Suprapubic skin (tissue), 4 donors: ENCODE measurements around the gene BACH1. TPM values are rescaled to one million over a fixed set of nuclear protein-coding genes. Genes with fewer than 3 reads are reported as not detected.

Experiments used
- DNase-seq, 2 donors: peaks; one replicate each; pipeline ENCODE4 v3.0.0-alpha.2; 2019; ENCODE audit warnings: low spot score in 2 of 2
- H3K27ac ChIP-seq: fragments of 200-600 bp; sonication (generic); one replicate; pipeline ENCODE4 v1.5.1; 2019
- H3K27me3 ChIP-seq: fragments of 200-600 bp; sonication (generic); one replicate; pipeline ENCODE4 v1.5.1; 2019
- H3K36me3 ChIP-seq: fragments of 200-600 bp; sonication (generic); one replicate; pipeline ENCODE4 v1.5.1; 2019
- H3K4me1 ChIP-seq: fragments of 200-600 bp; sonication (generic); one replicate; pipeline ENCODE4 v1.5.1; 2019
- H3K4me3 ChIP-seq: fragments of 200-600 bp; sonication (generic); one replicate; pipeline ENCODE4 v1.5.1; 2019; ENCODE audit warnings: mild to moderate bottlenecking
- H3K9me3 ChIP-seq: fragments of 200-600 bp; sonication (generic); one replicate; pipeline ENCODE4 v1.5.1; 2019
- EP300 ChIP-seq: sonication (generic); formaldehyde crosslinking; IDR thresholded peaks from one replicate; pipeline ENCODE4 v1.6.1; 2017; ENCODE audit warnings: antibody characterized with exemption
- POLR2A ChIP-seq, 2 donors: fragments of 450-650 bp; IDR thresholded peaks; one replicate each; pipeline ENCODE4 v1.6.1; 2017; ENCODE audit warnings: antibody characterized with exemption in 2 of 2, mild to moderate bottlenecking in 2 of 2, moderate library complexity in 2 of 2
- POLR2AphosphoS5 ChIP-seq, 3 donors: sonication (generic); formaldehyde crosslinking; IDR thresholded peaks; one replicate each; pipeline ENCODE4 v1.6.1; 2017; ENCODE audit warnings: antibody characterized with exemption in 3 of 3
- WGBS: methylation state at CpG from one replicate; pipeline ENCODE4 v1.1.5; 2018; 5-methylcytosine and 5-hydroxymethylcytosine counted together
- total RNA-seq, 4 donors: library from RNA; depleted of rRNA; stranded (reverse); fragments of >200 nt; gene quantifications; one replicate each; pipeline ENCODE4 v1.1.0, GENCODE V29; 2016
- TF ChIP-seq, protein P1 (sequence below), 2 donors: fragments of 200-600 bp in 1 of 2; fragments of 450-650 bp in 1 of 2; sonication (generic) in 1 of 2; IDR thresholded peaks; one replicate each; pipeline ENCODE4 v1.5.1; 2016 to 2019; ENCODE audit warnings: antibody characterized with exemption in 2 of 2, mild to moderate bottlenecking in 1 of 2, moderate library complexity in 1 of 2

BACH1 gene
- total RNA-seq, 4 donors from 2014 or later: 78.7 to 89.6 (median 84.0) TPM

- Histone ChIP-seq H3K36me3 (no peaks in the 10 kb centered on the region), H3K27me3 (no peaks in the 10 kb centered on the region), H3K27ac (no peak overlapping the region), H3K9me3 (no peaks in the 10 kb centered on the region), H3K4me1 (peaks cover 25% of the 10 kb centered on the region), H3K4me3 (no peak overlapping the region)
- 50% methylated on average over 1 of the region's 1 CpG for WGBS
- TF ChIP-seq POLR2AphosphoS5 (IDR thresholded peaks at IDR 0.05): no peak
- no peak for DNase-seq
These were observed 11.3 kb upstream of the BACH1 start for GRCh38 chr21:29287383-29287782.

DNA sequence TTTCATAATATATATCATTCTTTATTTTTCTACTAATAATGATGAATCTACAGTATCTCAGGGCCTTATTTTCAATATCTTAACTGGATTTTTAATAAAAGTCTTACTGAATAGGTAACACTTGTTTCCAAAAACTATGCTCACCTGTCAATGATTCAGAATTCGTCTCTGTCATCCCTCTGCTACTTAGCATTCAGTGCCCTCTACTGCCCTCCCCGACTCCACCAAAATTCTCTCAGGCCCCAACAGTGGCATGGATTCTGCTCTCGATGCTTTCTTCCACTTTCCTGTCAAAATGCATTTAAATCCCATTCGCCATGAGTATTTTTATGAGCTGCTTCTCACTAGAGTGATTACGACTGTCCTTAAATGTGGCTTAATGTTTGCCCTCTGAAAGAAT, 10.5 kb upstream of the BACH1 start:
- Histone ChIP-seq H3K4me1 (peaks cover 25% of the 10 kb centered on the region), H3K27ac (no peak overlapping the region), H3K4me3 (no peak overlapping the region), H3K9me3 (no peaks in the 10 kb centered on the region), H3K36me3 (no peaks in the 10 kb centered on the region), H3K27me3 (no peaks in the 10 kb centered on the region)
- TF ChIP-seq POLR2A (IDR thresholded peaks at IDR 0.05): no peak
- TF ChIP-seq EP300: no peak
- TF ChIP-seq, protein P1, sequence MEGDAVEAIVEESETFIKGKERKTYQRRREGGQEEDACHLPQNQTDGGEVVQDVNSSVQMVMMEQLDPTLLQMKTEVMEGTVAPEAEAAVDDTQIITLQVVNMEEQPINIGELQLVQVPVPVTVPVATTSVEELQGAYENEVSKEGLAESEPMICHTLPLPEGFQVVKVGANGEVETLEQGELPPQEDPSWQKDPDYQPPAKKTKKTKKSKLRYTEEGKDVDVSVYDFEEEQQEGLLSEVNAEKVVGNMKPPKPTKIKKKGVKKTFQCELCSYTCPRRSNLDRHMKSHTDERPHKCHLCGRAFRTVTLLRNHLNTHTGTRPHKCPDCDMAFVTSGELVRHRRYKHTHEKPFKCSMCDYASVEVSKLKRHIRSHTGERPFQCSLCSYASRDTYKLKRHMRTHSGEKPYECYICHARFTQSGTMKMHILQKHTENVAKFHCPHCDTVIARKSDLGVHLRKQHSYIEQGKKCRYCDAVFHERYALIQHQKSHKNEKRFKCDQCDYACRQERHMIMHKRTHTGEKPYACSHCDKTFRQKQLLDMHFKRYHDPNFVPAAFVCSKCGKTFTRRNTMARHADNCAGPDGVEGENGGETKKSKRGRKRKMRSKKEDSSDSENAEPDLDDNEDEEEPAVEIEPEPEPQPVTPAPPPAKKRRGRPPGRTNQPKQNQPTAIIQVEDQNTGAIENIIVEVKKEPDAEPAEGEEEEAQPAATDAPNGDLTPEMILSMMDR (IDR thresholded peaks at IDR 0.05): no peak
- no peak for TF ChIP-seq POLR2AphosphoS5 (IDR thresholded peaks at IDR 0.05)
- no peak for DNase-seq
- WGBS: 93% methylated on average over 5 of the region's 5 CpGs

GRCh38 chr21:29289317-29289716, 9.4 kb upstream of the BACH1 start:
- Histone ChIP-seq H3K27ac (no peak overlapping the region), H3K4me1 (peaks cover 25% of the 10 kb centered on the region), H3K4me3 (no peak overlapping the region), H3K36me3 (no peaks in the 10 kb centered on the region), H3K9me3 (no peaks in the 10 kb centered on the region), H3K27me3 (no peaks in the 10 kb centered on the region)
- WGBS: 70% methylated on average over 4 of the region's 4 CpGs
- TF ChIP-seq EP300: no peak
- no peak for TF ChIP-seq POLR2AphosphoS5 (IDR thresholded peaks at IDR 0.05)
- TF ChIP-seq, protein P1 (IDR thresholded peaks at IDR 0.05): no peak
- TF ChIP-seq POLR2A (IDR thresholded peaks at IDR 0.05): no peak
- no peak for DNase-seq

DNA sequence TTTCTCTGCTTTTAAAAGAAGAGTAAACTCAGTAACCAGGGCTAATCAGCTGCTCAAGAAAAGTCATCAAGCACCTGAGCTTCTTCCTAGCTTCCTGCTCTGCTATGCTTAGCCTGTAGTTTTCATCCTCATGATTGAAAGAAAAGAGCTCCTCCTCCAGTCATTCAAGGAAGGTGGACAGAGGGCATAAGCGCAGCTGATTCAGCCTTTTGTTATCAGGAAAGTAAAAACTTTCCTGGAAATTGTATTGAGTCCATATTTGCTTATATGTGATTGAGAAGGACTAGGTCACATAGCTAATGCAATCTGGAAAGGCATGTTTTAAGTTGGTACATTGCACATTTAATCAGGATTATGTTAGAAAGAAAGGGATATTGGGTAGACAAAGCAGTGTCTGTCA, 8.5 kb upstream of the BACH1 start:
- Histone ChIP-seq H3K9me3 (no peaks in the 10 kb centered on the region), H3K27ac (no peak overlapping the region), H3K36me3 (no peaks in the 10 kb centered on the region), H3K4me3 (no peak overlapping the region), H3K4me1 (peaks cover 20% of the 10 kb centered on the region), H3K27me3 (no peaks in the 10 kb centered on the region)
- no peak for TF ChIP-seq POLR2AphosphoS5 (IDR thresholded peaks at IDR 0.05)
- TF ChIP-seq, protein P1 (IDR thresholded peaks at IDR 0.05): no peak
- WGBS: 89% methylated on average over 1 of the region's 1 CpG
- DNase-seq: no peak

- DNase-seq: no peak
- H3K9me3 ChIP-seq: no peaks in the 10 kb centered on the region
- no peak overlapping the region for H3K27ac ChIP-seq
- WGBS: 93% methylated on average over 2 of the region's 2 CpGs
- H3K4me1 ChIP-seq: peaks cover 9% of the 10 kb centered on the region
- no peaks in the 10 kb centered on the region for H3K36me3 ChIP-seq
- no peak for TF ChIP-seq EP300
- no peak for TF ChIP-seq POLR2A (IDR thresholded peaks at IDR 0.05)
- TF ChIP-seq, protein P1 (IDR thresholded peaks at IDR 0.05): no peak
- TF ChIP-seq POLR2AphosphoS5 (IDR thresholded peaks at IDR 0.05): no peak
- no peaks in the 10 kb centered on the region for H3K27me3 ChIP-seq
- H3K4me3 ChIP-seq: no peak overlapping the region
These were observed 5.2 kb upstream of the BACH1 start for GRCh38 chr21:29293495-29293894.

- no peak overlapping the region for H3K4me3 ChIP-seq
- WGBS: 65% methylated on average over 9 of the region's 9 CpGs
These were observed 3.6 kb upstream of the BACH1 start for GRCh38 chr21:29295066-29295650.

More at GRCh38 chr21:29295066-29295650, 3.6 kb upstream of the BACH1 start:
- H3K27ac ChIP-seq: no peak overlapping the region
- H3K9me3 ChIP-seq: no peaks in the 10 kb centered on the region
- H3K4me1 ChIP-seq: peaks cover 11% of the 10 kb centered on the region
- H3K36me3 ChIP-seq: no peaks in the 10 kb centered on the region
- H3K27me3 ChIP-seq: no peaks in the 10 kb centered on the region
- TF ChIP-seq POLR2AphosphoS5 (IDR thresholded peaks at IDR 0.05) (no peak), EP300 (no peak), POLR2A (IDR thresholded peaks at IDR 0.05) (no peak)
- TF ChIP-seq, protein P1 (IDR thresholded peaks at IDR 0.05): no peak
- no peak for DNase-seq
